RPMI7951 (cell line): ENCODE measurements around the gene HOXC11. TPM values are rescaled to one million over a fixed set of nuclear protein-coding genes. Genes with fewer than 3 reads are reported as not detected.

ENCODE experiments used
- DNase-seq: peaks from one replicate; pipeline ENCODE4 v3.0.0-alpha.2; 2012; ENCODE audit warnings: low read depth
- total RNA-seq: library from RNA; depleted of rRNA; stranded (reverse); fragments of >200 nt; shearing (Covaris generic); gene quantifications from 2 replicates; pipeline ENCODE4 v1.2.3, GENCODE V29; 2014

Gene HOXC11
- total RNA-seq, 1 experiment from 2014 or later, result 0.36 TPM

DNA sequence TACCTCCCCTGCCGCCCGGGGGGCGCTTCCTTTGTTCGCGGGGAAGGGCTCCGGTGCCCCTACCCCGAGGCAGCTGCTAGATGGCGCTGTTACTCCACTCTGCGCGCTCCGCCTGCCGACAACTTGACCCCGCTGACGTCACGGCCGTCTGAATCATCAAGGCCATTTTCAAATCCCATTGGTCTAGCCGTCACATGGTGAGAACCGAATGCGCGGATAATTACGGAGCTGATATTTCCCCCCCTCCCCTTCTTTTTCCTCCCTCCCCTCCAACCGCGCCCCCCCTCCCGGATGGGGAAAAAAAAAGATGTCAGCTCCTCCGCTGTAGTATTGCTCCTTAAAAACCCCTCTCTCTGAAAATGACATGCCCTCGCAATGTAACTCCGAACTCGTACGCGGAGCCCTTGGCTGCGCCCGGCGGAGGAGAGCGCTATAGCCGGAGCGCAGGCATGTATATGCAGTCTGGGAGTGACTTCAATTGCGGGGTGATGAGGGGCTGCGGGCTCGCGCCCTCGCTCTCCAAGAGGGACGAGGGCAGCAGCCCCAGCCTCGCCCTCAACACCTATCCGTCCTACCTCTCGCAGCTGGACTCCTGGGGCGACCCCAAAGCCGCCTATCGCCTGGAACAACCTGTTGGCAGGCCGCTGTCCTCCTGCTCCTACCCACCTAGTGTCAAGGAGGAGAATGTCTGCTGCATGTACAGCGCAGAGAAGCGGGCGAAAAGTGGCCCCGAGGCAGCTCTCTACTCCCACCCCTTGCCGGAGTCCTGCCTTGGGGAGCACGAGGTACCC is 12.2 kb downstream of the HOXC11 start, which contains the start of gene HOXC10:
Gene HOXC10 (plus strand): TSS at position 246 of the 791 bp plus-strand sequence. CDS start 114 bp downstream, at position 360.
- peak; percentile 91 for DNase-seq

DNA sequence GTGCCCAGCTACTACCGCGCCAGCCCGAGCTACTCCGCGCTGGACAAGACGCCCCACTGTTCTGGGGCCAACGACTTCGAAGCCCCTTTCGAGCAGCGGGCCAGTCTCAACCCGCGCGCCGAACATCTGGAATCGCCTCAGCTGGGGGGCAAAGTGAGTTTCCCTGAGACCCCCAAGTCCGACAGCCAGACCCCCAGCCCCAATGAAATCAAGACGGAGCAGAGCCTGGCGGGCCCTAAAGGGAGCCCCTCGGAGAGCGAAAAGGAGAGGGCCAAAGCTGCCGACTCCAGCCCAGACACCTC is 12.7 kb downstream of the HOXC11 start:
- no peak for DNase-seq

DNA sequence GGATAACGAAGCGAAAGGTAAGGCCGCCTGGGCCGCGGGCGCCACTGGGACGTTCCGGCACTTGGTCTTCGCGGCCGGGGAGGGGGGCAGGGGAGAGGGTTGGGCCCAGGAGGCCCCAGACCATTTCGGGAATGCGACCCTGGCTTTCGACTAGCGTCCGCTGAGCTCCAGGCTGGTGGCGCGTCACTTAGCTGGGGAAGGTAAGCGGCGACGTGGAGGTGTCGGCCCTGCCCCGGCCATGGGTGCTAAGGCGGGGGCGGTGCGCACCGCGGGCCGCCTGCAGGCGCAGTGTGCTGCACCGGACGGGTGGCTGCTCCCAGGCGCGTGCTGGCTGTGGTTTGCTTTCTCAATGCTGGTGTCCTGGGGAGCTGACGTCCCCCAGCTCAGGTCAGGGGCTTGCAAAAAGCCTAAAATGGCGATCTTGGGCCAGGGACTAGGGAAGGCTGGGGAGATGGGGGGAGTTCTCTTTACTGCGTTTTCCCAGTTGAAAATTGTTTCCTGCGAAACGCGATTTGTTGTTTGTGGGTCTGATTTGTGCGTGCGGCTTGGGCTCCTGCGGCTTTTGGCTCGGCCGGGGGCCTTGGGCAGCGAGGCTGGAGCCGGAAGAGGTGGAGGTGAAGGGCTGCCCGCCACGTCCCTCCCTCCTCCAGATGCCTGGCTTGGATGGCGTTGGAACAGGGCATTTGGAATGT is 13.2 kb downstream of the HOXC11 start:
- DNase-seq, result peak; percentile 59

GRCh38 chr12:53986686-53987483 is 14.0 kb downstream of the HOXC11 start:
- DNase-seq, result no peak

DNA sequence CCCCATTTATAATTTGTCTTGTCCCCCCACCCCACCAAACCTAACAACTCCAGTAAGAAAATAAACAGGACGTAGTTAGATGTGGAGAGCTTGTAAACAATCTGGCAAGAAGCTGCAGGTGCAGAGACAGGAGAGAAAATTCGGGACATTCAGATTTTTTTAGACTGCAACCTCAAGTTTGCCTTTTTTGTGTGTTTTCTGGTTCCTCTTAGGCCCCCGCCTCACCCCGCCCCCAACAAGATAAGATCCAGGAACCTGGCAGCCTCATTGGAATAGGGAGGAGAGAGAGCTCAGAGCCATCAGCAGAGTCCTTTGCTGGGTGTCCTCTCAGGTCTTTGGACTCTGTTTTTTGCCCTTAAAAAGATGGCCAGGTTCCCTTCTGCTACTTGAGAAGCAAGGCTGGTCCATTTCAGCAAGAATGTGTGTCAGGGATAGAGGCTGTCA is 14.9 kb downstream of the HOXC11 start:
- no peak for DNase-seq

DNA sequence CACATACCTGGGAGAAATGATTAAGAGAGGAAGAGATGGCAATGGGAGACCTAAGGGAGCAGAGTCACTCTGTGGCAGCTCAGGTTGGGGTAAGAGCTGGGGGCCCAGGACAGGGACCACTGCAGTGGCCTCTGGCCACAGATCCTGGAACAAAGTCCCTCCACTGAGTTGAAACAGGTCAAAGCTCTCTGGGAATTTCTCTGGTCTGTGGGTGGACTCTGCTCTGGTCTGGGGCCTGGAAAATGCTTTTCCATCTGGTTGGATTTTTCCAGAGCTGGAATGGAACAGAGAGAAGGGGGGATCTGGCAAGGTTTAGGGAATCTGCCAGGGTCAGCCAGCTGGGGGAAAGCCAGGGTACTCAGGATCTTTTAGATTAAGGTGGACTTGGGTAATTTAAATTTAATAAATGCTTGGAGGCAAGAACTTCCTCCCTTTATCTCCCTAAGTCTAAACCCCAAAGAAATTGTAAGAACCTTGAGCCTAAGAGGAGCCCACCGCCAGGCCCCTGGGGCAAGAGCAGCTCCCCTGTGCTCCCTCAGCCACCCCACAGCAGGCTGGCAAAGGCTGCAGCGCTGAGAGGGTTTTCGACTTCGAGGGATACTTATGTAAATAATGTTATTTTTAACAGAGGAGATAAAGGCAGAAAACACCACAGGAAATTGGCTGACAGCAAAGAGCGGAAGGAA is 15.8 kb downstream of the HOXC11 start:
- DNase-seq, result no peak

GRCh38 chr12:53989227-53990113 is 16.5 kb downstream of the HOXC11 start:
- peak; percentile 63 for DNase-seq

DNA sequence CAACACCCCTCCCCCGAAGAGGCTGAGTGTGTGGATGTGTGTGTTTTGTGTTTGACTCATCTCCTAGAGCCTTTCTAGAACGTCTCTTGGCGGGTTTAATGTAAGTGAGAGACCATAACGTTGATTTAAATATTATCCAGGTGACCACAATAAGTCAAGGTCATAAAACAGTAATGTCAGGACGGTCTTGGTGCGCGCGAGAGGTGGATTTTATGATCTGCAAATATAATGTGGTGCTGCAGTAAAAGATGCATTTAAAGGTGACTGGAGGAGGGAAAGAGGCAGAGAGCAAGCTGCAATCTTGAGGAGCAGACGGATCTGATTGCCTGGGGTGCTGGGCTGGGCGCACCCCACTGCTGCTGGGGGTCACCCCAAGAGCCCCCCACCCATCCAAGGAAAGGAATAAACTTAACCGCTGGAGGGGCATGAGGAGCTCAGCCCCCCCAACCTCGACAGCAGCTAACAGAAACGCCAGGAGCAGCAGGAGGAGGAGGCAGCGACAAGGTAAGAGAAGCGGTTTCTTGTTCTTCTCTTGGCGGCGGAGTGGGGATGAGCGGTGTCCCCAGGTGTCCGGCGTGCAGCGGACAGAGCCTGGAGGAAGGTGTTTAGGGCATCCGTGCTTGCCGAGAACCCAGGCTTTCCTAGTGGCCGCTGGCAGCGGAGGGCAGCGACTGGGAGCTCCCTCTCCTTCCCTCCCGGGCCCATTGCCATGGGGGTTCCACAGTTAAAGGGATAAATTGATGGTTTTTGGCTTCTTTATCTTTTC is 17.6 kb downstream of the HOXC11 start:
- DNase-seq, result no peak

DNA sequence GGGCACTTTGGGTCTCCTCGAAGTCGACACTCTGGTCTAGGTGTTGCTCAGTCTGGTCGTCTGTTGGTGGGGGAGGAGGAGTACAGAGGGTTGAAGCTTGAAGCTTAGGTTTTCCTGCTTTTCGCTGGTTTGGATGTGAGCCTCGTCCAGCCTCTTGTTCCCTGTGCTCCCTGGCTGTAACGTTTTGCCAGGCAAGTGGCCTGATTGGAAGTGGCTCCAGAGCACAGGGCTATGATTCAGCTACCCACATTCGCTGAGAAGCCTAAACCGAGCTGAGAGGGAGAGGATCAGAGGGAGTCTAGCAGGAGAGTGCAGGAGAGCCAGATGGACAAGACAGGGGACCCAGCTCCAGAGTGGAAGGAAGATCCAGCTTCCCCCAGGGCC is 18.1 kb downstream of the HOXC11 start:
- no peak for DNase-seq

GRCh38 chr12:53992377-53992889 is 19.5 kb downstream of the HOXC11 start:
- DNase-seq, result no peak

DNA sequence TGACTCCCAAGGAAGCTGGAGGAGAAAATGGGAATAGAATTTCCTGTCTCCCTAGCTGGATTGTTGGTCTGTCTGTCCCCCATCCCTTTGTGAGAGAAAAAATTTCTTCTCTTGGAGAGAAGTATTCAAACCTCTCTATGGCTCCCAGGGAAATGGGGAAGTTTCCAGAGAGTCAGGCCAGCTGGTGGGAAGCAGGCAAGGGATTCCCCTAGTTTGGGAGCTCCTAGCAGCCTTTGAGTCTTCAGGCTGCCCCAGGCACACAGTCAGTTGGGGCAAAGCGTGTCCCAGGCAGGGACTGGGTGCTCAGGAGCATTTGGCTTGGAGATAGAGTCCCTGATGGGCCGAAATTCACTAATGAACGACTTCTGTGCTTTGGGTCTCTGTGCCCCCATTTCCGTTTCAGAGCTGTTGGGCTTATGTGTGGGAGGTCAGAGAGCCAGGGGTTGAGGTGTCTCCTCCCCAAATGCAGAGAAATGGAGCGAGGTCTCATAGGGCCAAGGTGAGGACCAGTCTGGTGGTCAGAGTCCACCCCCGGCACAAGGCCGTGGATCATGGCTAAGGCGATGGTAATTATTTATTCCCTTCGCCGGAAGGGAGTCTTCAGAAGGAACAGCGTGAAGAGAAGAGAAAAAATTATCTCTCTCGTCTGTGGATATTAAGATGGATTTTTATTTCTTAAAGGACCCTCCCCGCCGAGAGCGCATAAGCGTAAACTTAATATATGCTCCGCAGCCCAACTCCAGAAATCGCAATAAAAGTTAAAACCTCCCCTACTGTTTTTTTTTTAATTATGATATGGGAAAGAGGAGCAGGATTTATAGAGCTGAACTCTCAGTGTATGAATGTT is 20.5 kb downstream of the HOXC11 start:
- DNase-seq, result no peak

- no peak for DNase-seq
Observed at GRCh38 chr12:53994009-53994263, 21.0 kb downstream of the HOXC11 start.

- peak; percentile 29 for DNase-seq
Observed at GRCh38 chr12:53994264-53995001, 21.5 kb downstream of the HOXC11 start.

DNA sequence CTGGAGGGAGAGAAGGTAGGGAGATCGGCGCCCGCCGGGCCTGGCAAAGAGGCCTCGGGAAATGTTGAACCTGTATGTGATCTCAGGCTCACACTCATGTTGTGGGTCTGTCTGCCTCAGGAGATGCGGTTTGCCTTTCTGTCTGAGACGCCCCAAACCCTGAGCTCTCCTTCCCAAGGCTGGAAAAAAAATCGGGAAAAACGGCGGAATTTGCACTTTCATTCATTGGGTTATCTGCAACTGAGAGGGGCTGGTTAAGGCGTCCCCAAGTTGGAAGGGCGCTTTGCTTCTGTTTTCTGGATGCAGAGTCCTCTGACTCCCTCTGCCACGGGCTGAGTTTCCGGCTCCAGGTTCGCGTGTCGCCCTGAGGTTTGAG is 22.1 kb downstream of the HOXC11 start:
- no peak for DNase-seq

DNA sequence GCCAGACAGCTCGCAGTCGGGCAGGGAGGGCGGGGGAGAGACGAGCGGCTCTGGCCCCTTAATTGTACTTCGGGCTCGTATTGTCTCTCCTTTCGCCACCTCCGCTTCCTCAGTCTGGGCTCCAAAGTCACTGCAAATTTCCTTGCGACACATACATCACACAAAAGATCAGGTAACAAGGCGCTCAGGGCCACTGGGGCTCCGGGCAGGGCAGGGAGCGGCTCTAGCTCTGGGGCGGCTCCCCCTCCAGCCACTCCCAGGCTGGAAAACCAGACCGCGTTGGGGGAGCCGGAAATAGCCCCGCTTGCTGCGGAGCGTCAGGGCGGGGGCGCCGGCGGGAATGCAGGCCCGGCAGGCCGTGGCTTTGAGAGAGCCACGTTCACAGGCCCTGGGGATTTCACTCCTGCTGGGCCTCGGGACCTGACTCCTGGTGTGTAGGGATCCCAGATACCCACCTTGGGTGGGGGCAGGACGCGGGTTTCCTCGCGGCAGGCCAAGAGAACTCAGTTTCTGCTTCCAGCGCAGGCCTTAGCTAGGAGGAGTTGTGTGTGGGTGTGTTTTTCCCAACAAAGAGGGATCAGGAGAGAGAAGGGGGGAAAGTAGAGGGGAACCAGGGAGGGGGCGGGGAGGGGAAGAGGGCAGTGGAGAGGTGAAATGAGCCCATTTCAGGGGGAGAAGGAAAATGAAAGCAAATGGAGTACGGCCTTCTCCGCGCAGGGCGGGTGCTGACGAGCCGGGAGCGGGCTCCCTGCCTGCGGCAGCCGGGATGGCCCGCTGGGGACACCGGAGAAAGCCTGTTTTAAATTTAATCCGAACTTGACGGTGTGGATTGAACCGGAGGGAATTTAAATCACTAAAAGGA is 22.7 kb downstream of the HOXC11 start:
- peak; percentile 68 for DNase-seq

GRCh38 chr12:53996240-53997203 is 23.6 kb downstream of the HOXC11 start:
- no peak for DNase-seq
